ENCODE measurements around the gene CCDC47. TPM values are rescaled to one million over a fixed set of nuclear protein-coding genes. Genes with fewer than 3 reads are reported as not detected.

CCDC47 gene
- total RNA-seq, 6 experiments from 2014 or later, result 45.7 to 69.9 (median 63.6) TPM

GRCh38 chr17:63706336-63707082 lies 66.9 kb downstream of the CCDC47 start:
- H3K4me3 ChIP-seq, result no peak overlapping the region
- 83% methylated on average over 7 of the region's 7 CpGs for WGBS (ENCODE audit: insufficient coverage, low coverage, low lambda C conversion rate, missing lambda C conversion rate)
- H3K36me3 ChIP-seq, result peaks cover 0 to 24% (median 9%) of the 10 kb centered on the region in 4 donors
- no peak for TF ChIP-seq POLR2A (IDR thresholded peaks at IDR 0.05)
- TF ChIP-seq CTCF (IDR thresholded peaks at IDR 0.05), result no peak
- ATAC-seq (no peak), DNase-seq (peak in 1 of 3 donors; percentile 40)
- H3K27me3 ChIP-seq, result no peaks in the 10 kb centered on the region
- intact Hi-C loops (cut with DNase I), result no loop called here
- H3K4me1 ChIP-seq, result no peaks in the 10 kb centered on the region
- no peaks in the 10 kb centered on the region for H3K9me3 ChIP-seq
- H3K27ac ChIP-seq, result no peak overlapping the region

- ATAC-seq (no peak), DNase-seq (peak in 1 of 3 donors; percentile 41)
- no peaks in the 10 kb centered on the region for H3K4me1 ChIP-seq
- TF ChIP-seq POLR2A (IDR thresholded peaks at IDR 0.05), result no peak
- no peak for TF ChIP-seq CTCF (IDR thresholded peaks at IDR 0.05)
- intact Hi-C loops (cut with DNase I), result no loop called here
- no peak overlapping the region for H3K4me3 ChIP-seq
- H3K27me3 ChIP-seq, result no peaks in the 10 kb centered on the region
- 53% methylated on average over 2 of the region's 3 CpGs for WGBS (ENCODE audit: insufficient coverage, low coverage, low lambda C conversion rate, missing lambda C conversion rate)
- peaks cover 0 to 22% (median 8%) of the 10 kb centered on the region in 4 donors for H3K36me3 ChIP-seq
- H3K27ac ChIP-seq, result no peak overlapping the region
- no peaks in the 10 kb centered on the region for H3K9me3 ChIP-seq
Measured at GRCh38 chr17:63705657-63706056, 67.7 kb downstream of the CCDC47 start.

DNA sequence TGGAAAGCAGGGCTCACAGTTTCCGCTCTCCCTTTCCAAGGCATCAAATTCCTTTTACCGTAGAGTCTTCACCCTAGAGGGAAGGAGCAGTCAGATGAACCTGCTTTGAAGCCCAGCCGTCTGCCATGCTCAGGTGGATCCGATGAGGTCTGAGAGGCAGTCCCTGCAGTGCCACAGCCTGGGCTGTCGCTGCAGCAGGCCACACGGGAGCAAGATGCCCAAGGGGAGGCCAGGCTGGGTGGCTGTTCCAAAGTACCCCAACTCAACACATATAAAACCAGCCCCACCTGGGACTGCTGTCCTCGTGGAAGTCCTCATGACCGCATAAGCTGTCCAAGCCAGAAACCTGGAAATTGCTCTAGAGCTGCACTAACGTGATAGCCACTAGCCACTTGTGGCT lies 68.6 kb downstream of the CCDC47 start:
- H3K9me3 ChIP-seq, result no peaks in the 10 kb centered on the region
- no peak overlapping the region for H3K27ac ChIP-seq
- no peak for ATAC-seq
- no peak for DNase-seq
- H3K4me3 ChIP-seq, result no peak overlapping the region
- H3K27me3 ChIP-seq, result no peaks in the 10 kb centered on the region
- WGBS (ENCODE audit: insufficient coverage, low coverage, low lambda C conversion rate, missing lambda C conversion rate), result 94% methylated on average over 3 of the region's 9 CpGs
- H3K4me1 ChIP-seq, result no peaks in the 10 kb centered on the region
- TF ChIP-seq POLR2A (IDR thresholded peaks at IDR 0.05), result no peak
- peaks cover 0 to 14% (median 5%) of the 10 kb centered on the region in 4 donors for H3K36me3 ChIP-seq
- intact Hi-C loops (cut with DNase I), result no loop called here

GRCh38 chr17:63704259-63704576 lies 69.2 kb downstream of the CCDC47 start:
- Histone ChIP-seq H3K36me3 (peaks cover 0 to 8% (median 3%) of the 10 kb centered on the region in 4 donors), H3K27me3 (no peaks in the 10 kb centered on the region), H3K4me3 (no peak overlapping the region), H3K27ac (no peak overlapping the region), H3K4me1 (peaks cover 0 to 2% (median under 1%) of the 10 kb centered on the region in 4 donors), H3K9me3 (no peaks in the 10 kb centered on the region)
- TF ChIP-seq CTCF (IDR thresholded peaks at IDR 0.05), result no peak
- TF ChIP-seq POLR2A (IDR thresholded peaks at IDR 0.05), result no peak
- no CpG with 5 or more reads among the region's 11 CpGs for WGBS (ENCODE audit: insufficient coverage, low coverage, low lambda C conversion rate, missing lambda C conversion rate)
- intact Hi-C loops (cut with DNase I), result no loop called here
- DNase-seq (peak in 1 of 3 donors; percentile 33), ATAC-seq (no peak)

DNA sequence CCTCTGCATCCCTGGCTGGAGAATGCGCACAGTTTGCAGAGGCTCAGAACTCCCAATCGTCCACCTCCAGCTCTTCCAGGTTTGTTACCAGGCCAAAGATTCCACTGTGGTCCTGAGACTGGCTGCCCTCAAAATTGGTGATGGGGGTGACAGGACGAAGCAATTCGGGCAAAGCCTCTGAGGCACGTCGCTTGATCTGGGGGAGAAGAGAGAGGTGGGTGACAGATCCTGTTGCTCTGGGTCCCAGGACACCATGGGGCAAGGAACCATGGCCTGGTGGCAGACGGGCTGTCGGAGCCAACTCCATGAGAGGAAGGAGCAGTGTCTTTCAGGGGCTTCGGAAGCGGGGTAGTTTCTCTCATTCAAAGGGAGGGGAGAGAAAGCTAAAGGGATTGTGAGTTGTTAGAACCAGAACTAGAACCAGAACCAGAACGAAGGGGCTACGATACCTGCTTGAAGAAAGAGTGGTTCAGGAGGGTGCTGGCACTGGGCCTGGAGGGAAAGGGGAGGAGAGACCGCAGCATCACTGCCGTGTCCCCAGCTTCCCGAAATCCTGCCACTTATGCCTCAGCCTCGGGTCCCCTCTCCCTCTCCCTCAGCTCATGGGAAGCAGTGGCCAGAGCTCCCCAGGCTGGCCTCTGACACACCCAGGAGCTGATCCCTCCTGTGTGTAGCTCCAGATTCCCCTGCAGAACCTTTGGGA lies 69.7 kb downstream of the CCDC47 start:
- DNase-seq (peak in 1 of 3 donors; percentile 36), ATAC-seq (no peak)
- TF ChIP-seq POLR2A (IDR thresholded peaks at IDR 0.05), result no peak
- TF ChIP-seq CTCF (IDR thresholded peaks at IDR 0.05), result no peak
- 89% methylated on average over 7 of the region's 16 CpGs for WGBS (ENCODE audit: insufficient coverage, low coverage, low lambda C conversion rate, missing lambda C conversion rate)
- Histone ChIP-seq H3K4me1 (peaks cover 0 to 8% (median 3%) of the 10 kb centered on the region in 4 donors), H3K9me3 (no peaks in the 10 kb centered on the region), H3K27ac (no peak overlapping the region), H3K4me3 (no peak overlapping the region), H3K36me3 (peaks cover 0 to 5% (median 0%) of the 10 kb centered on the region in 4 donors), H3K27me3 (no peaks in the 10 kb centered on the region)
- intact Hi-C loops (cut with DNase I), result no loop called here

Measured in right lobe of liver (tissue), 6 donors.